NCI-H1092 (cell line): ENCODE results near the gene CNTNAP1.

Source experiments
- DNase-seq: peaks from one replicate; lab custom pipeline; 2025; lab: John Stamatoyannopoulos, UW

Gene CNTNAP1

DNA sequence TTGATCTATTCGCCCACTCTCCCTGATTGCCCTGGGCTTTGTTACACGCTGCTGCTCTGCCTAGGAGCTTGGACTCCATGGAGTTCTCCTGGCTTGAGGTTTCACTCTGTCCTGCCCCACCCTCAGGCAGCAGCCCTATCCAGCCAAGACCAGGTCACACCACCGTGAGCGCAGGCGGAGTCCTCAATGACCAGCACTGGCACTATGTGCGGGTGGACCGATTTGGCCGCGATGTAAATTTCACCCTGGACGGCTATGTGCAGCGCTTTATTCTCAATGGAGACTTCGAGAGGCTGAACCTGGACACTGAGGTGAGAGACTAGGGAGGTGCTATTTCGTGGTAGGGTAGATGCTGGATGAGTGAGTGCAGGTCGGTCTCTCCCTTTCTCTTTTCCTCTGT, 3.5 kb downstream of the CNTNAP1 start:
- no peak for DNase-seq

DNA sequence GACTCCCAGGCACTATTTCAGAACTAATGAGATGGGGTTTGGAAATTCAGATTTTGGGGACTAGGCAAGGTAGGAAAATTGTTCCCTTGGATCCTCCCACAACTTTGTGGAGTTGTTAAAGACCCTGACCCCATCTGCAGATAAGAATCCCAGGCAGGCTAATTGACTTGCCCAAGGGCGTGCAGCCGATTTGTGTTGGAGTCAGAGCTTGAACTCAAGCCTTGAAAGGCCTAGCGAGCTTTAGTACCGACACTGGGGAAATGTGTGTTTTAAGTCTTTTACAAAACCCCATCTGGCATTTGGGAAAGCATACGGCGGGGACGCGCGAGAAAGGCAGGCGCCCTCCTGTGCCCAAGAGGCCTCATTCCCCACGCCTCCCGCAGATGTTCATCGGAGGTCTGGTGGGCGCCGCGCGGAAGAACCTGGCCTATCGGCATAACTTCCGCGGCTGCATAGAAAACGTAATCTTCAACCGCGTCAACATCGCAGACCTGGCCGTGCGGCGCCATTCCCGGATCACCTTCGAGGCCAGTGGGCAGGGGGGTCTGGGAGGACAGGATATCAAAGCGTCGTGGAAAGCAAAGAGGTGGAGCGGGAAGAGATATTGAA, 4.3 kb downstream of the CNTNAP1 start:
- no peak for DNase-seq

DNA sequence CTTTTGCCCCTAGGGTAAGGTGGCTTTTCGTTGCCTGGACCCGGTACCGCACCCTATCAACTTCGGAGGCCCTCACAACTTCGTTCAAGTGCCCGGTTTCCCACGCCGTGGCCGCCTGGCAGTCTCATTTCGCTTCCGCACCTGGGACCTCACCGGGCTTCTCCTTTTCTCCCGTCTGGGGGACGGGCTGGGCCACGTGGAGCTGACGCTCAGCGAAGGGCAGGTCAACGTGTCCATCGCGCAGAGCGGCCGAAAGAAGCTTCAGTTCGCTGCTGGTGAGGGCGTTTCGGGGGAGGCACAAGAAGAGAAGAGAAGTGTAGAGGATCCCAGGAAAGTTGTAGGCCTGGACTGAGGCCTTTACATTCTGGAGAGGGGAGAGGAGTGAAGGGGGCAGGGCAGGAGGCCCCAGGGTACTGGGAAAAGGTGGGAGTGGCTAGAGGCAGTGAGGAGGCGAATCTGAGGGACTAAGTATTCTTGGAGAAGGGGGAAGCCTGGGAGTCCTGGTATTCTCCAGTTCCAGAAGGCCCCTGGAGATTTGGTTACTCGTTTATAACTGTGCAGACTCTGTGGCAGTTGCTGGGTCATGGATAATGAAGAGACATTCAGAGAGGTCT, 5.5 kb downstream of the CNTNAP1 start:
- no peak for DNase-seq

DNA sequence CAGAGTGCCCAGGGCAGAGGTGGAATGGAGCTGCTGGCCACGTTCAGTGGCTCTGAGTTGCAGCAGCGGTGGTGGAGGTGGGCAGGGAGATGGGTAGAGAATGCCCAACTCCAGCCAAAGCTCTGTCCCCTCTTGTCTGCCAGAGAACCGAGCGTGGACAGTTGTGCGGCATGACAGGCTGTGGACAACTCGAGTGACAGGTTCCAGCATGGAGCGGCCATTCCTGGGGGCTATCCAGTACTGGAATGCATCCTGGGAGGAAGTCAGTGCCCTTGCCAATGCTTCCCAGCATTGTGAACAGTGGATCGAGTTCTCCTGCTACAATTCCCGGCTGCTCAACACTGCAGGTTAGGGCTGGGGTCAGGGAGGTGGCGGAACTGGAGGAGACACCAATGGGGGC, 8.3 kb downstream of the CNTNAP1 start:
- no peak for DNase-seq

DNA sequence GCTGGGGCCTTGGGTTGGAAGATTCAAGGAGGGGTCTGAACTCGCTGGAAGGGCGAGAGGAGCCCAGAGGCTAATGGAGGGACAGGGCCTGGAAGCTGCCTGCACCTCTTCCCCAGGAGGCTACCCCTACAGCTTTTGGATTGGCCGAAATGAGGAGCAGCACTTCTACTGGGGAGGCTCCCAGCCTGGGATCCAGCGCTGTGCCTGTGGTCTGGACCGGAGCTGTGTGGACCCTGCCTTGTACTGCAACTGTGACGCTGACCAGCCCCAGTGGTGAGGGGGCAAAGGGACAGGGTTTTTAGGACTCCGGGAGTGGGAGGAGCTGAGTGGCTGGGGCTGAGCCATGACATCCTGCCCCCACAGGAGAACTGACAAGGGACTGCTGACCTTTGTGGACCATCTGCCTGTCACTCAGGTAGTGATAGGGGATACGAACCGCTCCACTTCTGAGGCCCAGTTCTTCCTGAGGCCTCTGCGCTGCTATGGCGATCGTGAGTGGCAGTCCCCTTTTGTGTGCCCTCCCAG, 8.8 kb downstream of the CNTNAP1 start:
- no peak for DNase-seq

DNA sequence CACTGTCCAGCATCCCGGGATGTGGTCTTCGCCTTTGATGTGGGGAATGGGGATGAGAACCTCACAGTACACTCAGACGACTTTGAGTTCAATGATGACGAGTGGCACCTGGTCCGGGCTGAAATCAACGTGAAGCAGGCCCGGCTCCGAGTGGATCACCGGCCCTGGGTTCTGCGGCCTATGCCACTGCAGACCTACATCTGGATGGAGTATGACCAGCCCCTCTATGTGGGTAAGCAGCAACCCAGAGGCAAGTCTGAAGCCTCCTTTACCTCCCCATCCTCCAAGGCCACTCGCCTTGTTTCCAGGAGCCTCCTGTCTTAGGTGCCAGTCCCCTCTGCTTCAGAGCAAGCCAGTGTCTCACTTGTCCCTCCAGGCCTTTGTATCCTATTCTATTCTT, 10.2 kb downstream of the CNTNAP1 start:
- no peak for DNase-seq

DNA sequence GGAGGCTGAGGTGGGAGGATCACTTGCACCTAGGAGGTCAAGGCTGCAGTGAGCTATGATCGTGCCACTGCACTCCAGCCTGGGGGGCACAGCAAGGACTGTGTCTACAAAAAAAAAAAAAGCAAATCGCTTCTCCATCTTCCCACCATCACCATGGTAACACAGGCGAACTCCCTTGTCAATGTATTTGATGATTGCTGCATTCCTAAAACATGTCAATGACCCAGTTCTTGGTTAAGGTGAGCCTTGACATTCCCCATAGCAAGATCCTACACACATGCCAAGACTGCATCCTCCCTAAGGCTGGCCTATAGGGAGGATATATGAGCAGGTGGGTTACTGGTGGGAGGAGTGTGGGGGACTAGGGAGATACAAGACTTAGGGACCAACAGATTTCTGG, 12.2 kb downstream of the CNTNAP1 start:
- DNase-seq: no peak

DNA sequence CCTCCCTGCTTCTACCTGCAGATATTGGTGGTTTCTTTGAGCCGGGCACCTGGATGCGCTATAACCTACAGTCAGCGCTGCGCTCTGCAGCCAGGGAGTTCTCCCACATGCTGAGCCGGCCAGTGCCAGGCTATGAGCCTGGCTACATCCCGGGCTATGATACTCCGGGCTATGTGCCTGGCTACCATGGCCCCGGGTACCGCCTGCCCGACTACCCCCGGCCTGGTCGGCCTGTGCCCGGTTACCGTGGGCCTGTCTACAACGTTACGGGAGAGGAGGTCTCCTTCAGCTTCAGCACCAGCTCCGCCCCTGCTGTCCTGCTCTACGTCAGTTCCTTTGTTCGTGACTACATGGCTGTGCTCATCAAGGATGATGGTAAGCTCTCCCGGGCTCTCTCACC, 13.2 kb downstream of the CNTNAP1 start:
- DNase-seq: no peak

DNA sequence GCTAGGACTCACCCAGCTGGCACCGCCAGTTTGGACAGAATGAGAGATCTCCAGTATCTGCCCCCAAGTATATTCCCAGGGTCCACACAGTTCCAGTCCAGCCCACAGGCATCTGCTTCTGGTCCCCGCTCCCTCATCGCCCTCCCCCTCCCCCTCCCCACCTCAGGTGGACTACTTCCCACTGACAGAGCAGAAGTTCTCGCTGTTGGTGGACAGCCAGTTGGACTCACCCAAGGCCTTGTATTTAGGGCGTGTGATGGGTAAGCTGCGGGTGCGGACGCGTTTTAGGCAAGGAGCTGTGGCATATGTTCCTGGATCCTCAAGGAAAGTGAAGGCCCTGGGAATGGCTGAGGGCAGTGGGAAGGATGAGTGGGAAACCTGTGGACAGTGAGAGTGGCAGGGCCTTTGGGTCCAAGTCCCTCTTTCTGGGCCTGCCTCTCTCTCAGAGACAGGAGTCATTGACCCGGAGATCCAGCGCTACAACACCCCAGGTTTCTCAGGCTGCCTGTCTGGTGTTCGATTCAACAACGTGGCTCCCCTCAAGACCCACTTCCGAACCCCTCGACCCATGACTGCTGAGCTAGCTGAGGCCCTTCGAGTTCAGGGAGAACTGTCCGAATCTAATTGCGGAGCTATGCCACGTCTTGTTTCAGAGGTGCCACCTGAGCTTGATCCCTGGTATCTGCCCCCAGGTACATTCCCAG, 14.9 kb downstream of the CNTNAP1 start:
- DNase-seq: no peak

DNA sequence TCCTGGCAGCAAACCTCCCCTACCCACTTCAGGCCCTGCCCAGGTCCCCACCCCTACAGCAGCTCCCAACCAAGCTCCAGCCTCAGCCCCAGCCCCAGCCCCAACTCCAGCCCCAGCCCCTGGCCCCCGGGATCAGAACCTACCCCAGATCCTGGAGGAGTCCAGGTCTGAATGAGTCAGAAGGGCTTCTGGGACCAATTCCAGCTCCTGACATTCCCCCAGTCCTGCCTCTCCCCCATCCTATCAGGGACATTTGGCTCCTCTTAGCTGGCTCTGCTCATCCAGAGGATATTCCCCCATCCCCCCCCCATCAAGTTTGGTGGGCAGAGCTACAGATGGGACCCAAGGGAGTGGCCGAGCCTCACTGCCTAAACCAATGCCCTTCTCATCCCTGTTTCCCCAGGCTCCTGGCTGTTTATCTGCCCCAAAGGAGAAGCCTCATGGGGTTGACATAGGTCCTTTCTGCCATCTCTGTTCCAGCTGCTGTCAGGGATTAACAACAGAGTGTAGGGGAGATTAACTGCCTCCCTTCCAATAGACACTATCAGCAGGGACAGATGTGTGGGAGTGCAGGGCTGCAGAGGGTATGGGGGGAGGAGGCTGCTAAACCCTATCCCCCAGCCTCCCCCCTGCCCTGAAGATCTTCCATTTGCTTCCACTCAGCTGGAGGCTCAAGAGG, 16.5 kb downstream of the CNTNAP1 start:
- no peak for DNase-seq

DNA sequence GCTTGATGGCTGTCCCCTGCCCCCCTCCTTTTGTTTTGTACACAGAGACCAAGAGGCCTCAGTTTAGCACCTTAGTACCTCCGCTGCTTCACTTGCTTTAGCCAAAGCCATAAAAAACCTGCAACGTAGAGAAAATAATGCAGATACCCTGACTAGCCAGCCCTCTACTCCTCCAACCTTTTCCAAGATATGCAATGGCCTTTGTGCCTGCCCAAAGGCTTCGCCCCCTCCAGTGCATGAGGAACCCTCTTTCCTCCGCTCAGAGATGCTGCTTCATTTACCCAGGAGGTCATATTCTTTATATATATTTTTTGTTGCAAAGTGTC, 17.0 kb downstream of the CNTNAP1 start:
- no peak for DNase-seq

DNA sequence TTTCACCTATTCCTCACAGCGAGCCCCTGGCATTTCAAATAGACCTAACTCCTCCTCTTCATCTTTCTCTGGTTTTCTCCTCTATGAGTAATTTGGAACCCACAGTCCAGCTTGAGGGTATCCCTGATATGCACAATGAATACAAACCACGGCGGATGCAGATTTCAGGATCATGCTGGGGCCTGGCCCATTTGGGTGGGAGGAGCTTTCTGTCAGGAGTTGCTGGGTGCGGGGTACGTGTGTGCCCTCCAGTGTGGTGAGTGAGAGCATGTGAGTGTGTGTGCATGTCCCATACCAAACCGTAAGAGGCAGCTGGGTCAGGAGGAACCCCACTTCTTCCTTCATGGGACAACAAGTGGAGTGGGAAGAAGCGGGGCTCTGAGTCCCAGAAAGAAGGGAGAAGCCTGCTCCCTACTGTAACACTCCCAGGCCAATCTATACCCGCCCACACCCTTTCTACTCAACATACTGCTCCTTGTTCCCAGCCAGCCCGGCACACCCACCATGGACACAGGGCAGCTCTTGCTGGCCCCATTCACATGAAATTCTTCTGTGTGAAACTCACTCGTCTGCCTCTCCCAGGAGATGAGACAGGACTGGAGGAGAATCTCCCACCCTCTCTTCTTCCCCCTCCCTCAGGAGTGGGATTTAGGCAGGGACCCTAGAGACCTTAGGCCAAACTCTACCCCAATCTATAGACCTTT, 18.4 kb downstream of the CNTNAP1 start:
- no peak for DNase-seq

DNA sequence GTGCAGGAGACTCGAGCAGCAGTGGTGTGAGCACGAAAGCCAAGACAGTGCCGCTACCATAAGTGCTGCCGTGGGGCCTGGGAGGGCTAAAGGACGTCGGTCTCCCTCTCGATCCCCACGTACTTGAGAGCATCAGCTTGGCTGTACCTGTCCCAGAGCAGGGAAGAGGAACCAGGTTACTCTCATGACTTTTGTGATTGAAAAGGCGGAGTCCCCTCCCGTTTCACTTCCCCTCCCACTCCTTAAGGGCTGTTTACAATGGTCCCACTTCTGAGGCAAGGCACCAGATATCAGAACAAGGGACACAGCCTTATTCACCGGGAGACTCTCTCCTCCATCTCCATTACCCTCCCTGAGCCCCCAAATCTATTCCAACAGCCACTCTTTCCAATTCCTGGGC, 20.1 kb downstream of the CNTNAP1 start:
- no peak for DNase-seq

DNA sequence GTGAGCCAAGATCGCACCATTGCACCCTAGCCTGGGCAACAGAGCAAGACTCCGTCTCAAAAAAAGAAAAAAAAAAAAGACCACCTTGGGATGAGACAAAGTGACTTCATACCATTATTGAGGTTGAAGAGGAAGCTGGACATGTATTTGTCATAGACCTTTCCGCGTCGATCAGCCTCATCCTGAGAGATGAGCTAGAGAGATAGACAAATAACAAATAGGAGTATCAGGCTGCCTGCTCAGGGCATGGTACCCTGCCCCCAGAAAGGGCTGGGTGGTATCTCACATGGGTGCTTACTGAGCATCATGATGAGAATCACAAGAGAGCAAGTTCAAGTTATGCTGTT, 22.1 kb downstream of the CNTNAP1 start:
- DNase-seq: no peak

DNA sequence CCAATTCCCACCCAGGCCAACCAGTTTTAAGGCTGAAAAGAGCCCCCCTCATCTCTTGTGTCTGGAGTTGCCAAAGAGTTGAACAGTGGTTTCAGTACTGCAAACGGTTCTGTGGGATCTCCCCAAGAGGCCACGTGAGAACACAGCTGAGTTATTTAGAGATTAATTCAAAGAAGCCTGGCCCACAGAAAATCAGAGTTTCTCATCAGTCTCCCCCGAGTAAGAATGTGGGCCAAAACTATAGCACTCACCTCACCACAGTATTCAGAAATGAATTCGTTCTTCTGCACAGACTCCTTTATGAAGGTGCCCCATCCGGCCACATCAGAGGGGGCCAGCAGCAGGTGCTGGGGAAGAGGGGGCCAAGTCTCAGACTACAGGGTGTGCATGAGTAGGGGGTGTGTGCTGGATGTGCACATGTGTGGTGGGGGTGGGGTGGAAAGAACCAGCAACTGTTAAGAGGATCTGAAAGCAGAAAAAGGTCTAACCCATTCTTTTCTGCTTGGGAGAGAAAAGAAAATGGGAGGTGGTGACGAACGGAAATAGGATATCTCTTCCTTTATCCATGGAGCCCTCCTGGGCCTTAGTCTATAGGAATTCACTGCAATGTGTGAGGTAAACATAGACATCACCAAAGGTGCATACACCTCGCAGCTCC, 22.6 kb downstream of the CNTNAP1 start:
- DNase-seq: no peak

DNA sequence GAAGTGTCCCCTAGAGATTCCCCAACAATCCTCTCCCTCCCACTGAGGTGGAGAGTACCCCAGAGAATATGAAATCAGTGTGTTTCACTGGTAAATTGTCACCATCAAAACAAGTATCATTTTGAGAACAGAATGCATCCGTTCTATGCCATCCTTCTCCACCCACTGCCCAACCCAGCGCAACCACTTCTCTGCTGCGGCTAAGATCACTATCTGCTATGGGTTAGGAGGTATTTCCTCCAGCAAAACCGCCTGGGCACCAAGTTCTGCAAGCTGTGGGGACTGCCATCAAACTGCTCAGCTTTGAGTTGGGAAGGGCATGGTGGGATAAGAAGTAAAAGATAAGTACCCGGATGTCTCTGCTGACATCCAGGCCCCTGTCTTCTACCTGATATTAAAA, 24.4 kb downstream of the CNTNAP1 start:
- DNase-seq: no peak

DNA sequence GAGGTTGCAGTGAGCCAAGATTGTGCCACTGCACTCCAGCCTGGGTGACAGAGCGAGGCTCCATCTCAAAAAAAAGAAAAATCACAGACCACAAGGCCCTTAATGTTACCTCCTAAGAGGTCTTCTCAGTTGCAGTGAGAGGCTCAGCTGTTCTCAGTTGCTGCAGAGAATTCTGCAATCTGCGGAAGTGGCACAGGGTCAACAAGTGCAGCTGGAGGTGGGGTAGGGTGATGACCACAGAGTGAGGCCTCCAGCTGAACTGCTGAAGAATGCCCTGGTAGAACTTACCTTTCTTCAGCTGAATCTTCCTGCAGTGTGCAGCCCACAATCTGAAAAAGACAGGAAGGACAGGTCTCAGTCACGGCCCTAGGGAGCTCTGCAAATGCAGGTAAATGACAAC, 26.3 kb downstream of the CNTNAP1 start:
- no peak for DNase-seq

DNA sequence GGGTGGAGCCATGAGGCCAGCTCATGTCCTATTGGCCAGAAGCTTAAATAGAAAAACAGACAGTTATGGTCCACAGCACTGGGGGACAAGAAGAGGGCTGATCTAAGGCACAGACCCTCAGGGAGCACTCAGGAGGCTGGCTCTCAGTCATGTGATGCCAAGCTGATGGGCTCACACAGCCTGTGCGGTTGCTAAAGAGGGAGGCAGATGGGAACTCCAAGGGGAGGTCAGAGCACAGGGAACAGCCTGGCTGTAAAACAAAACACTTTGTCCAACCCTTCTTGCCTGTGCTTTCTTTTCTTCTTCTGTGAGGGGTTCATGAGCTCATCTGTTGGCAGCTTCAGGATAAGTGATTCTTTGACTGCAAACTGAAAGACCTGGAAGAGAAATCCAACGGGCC, 27.2 kb downstream of the CNTNAP1 start:
- no peak for DNase-seq

DNA sequence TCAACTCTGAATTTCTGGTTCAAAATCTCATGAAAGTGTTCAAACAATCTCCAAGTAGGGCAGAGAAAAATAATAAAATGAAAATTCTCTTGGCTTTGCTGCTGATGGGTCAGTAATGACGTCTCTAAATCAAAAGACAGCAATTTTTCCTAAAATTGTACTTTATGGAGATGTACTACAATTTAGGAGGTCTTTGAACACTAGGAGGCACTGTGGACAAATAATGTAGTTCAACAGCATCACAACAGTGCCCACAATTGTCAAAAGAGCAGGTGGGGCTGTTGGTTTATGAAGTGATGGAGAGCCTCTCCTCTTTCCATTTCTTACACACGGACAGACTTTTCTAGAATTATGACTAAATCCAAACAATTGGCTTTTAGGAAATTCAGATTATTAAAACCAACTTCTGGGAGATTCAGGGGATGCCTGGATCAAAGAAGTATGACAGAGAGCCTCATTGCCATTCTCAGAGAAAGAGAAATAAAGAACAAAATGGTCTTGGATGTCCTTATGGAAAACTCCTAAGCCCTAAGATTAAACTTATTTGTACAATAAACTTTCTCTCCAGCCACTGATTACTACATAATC, 38.8 kb downstream of the CNTNAP1 start:
- peak; percentile 73 for DNase-seq

DNA sequence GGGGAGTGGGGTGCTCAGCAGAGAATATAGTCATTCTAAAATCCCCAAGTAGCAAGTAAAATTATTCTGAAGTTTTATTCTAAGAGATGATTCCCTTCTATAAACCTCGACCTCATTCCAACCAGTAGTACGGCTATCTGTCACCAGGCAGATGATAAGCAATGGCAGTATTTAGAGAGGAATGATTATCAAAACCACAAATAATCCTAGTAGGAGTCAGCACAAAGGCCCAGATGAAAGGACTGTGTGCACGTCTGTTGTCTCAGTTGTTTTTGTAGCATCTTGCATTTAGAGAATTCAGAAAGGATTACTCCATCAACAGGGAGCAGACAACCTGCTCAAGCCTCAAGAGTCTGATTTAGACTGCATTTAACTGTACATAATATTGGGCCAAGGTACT, 41.3 kb downstream of the CNTNAP1 start:
- DNase-seq: no peak

DNA sequence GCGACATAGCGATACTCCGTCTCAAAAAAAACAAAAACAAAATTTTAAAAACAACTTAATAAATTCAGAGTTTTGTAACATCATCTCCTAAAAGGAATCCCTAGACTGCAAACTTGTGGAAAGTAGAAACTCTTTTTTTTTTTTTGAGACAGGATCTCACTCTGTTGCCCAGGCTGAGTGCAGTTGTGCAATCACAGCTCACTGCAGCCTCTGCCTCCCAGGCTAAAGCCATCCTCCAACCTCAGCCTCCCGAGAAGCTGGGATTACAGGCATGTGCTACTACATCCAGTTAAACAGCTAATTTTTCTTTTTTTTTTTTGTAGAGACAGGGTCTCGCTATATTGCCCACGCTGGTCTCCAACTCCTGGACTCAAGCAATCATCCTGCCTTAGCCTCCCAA, 42.8 kb downstream of the CNTNAP1 start:
- DNase-seq: no peak

DNA sequence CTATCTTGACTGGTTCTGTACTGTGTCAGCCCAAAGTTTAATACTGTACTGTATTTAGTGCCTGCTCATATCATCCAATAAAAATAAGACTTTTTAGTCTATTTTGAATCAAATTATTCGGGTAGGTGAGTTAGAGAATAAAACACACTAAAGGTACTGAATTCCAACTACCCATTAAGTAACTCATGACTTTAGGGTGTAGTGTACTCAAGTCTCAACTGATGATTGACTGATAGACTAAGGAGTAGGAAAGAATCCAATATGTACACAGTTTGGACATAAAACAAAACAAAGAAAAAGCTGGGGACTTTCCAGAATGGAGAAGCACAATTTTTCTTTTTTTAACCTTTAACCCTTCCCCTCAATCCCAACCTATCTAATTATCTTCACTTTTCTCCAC, 58.4 kb downstream of the CNTNAP1 start:
- DNase-seq: no peak
